Measurements from ENCODE around the gene RBM14. TPM values are rescaled to one million over a fixed set of nuclear protein-coding genes. Genes with fewer than 3 reads are reported as not detected.

RBM14 gene
- total RNA-seq, 1 experiment from 2014 or later = 160 TPM

- POLR2A ChIA-PET = interaction anchor here (2.3 kb wide), 1 partner anchor 10 kb away, joined by 17 read pairs; the partner anchor contains the start of gene RBM14
- CTCF ChIA-PET = no interaction called here
- DNase-seq = no peak
- BruUV-seq (replicated peaks) = no TSS peak
- no peaks in the 10 kb centered on the region for H3K9me3 Mint-ChIP-seq (ENCODE audit: unreplicated experiment)
- Histone ChIP-seq H3K4me1 (no peaks in the 10 kb centered on the region), H3K36me3 (ENCODE audit: control insufficient read depth, insufficient read depth, low read length) (peaks cover 23% of the 10 kb centered on the region), H3K27me3 (replicated peaks; ENCODE audit: control insufficient read depth, insufficient read depth, low read length) (no peaks in the 10 kb centered on the region), H3K4me3 (ENCODE audit: low read depth, low read length) (no peak overlapping the region), H3K9me3 (no peaks in the 10 kb centered on the region)
- peaks cover 98% of the 10 kb centered on the region for H3K36me3 Mint-ChIP-seq (ENCODE audit: insufficient read depth, unreplicated experiment)
- H3K27ac Mint-ChIP-seq (ENCODE audit: unreplicated experiment) = no peak overlapping the region
- TF ChIP-seq, protein P1, sequence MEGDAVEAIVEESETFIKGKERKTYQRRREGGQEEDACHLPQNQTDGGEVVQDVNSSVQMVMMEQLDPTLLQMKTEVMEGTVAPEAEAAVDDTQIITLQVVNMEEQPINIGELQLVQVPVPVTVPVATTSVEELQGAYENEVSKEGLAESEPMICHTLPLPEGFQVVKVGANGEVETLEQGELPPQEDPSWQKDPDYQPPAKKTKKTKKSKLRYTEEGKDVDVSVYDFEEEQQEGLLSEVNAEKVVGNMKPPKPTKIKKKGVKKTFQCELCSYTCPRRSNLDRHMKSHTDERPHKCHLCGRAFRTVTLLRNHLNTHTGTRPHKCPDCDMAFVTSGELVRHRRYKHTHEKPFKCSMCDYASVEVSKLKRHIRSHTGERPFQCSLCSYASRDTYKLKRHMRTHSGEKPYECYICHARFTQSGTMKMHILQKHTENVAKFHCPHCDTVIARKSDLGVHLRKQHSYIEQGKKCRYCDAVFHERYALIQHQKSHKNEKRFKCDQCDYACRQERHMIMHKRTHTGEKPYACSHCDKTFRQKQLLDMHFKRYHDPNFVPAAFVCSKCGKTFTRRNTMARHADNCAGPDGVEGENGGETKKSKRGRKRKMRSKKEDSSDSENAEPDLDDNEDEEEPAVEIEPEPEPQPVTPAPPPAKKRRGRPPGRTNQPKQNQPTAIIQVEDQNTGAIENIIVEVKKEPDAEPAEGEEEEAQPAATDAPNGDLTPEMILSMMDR (IDR thresholded peaks at IDR 0.05; ENCODE audit: insufficient read depth in 1 of 2, low read depth in 1 of 2, low read length in 1 of 2, severe bottlenecking in 1 of 2, unreplicated experiment in 1 of 2) = no peak
- no peaks in the 10 kb centered on the region for H3K4me1 Mint-ChIP-seq (ENCODE audit: low read depth, unreplicated experiment)
- no peak overlapping the region for H3K4me3 Mint-ChIP-seq (ENCODE audit: unreplicated experiment)
- no peaks in the 10 kb centered on the region for H3K27me3 Mint-ChIP-seq (ENCODE audit: insufficient read depth, unreplicated experiment)
- intact Hi-C loops (cut with micrococcal nuclease; ENCODE audit: unreplicated experiment) = no loop called here
These were observed 10.0 kb downstream of the RBM14 start for GRCh38 chr11:66626382-66626781.

DNA sequence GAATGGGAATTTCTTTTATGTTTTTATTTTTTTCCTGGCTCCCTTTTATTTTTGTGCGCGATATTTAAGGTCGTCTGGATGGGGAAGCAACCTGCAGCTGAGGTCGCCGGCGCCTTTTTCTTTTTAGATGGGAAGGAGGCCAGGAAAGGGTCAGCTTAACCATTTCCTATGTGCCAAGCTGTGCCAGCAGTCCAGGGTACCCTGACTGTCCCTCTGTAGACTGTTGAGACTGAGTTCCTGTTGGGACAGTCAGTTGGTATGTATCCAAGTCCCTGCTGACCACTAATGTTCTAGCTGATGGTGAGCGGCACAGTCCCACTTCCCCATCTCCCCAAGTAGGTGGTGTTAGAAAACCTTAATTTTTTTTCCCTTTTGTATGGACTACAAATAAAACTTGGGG is 10.5 kb downstream of the RBM14 start:
- CTCF ChIA-PET = no interaction called here
- H3K27me3 ChIP-seq (replicated peaks; ENCODE audit: control insufficient read depth, insufficient read depth, low read length) = no peaks in the 10 kb centered on the region
- peaks cover 98% of the 10 kb centered on the region for H3K36me3 Mint-ChIP-seq (ENCODE audit: insufficient read depth, unreplicated experiment)

DNA sequence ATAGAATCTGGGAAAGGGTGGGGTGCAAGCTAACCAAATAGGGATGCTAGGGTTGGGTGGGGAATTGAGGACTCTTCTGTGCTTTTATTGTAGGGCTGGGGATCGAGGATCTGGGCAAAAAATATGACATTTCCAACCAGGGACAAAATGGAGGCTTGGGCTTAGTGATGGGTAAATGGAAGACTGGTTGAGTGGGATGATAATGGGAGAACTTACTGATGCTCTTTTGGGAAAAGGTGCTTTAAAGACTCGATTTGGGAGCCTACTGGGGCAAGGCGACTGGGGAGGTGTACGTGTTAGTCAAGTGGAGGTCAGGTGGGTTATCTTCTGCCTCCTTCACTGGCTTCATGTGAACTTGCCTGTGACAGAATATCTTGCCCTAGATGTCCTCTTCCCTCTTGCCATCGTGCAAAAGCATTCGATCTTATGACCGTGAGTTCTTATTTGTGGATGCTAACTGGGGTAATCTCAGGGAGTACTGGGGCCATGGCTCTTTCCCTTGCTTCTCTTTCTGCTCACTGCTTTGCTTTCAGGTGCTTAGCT is 11.7 kb downstream of the RBM14 start:
- Mint-ChIP-seq H3K4me3 (ENCODE audit: unreplicated experiment) (no peak overlapping the region), H3K27me3 (ENCODE audit: insufficient read depth, unreplicated experiment) (no peaks in the 10 kb centered on the region), H3K27ac (ENCODE audit: unreplicated experiment) (no peak overlapping the region), H3K36me3 (ENCODE audit: insufficient read depth, unreplicated experiment) (peaks cover 96% of the 10 kb centered on the region), H3K4me1 (ENCODE audit: low read depth, unreplicated experiment) (no peaks in the 10 kb centered on the region), H3K9me3 (ENCODE audit: unreplicated experiment) (no peaks in the 10 kb centered on the region)
- CTCF ChIA-PET = interaction anchor here (0.6 to 0.8 kb wide), 2 partner anchors 10 to 264 kb away, joined by 3 to 4 read pairs; partner anchors contain the start of gene RBM4
- POLR2A ChIA-PET = interaction anchor here (1.9 to 2.5 kb wide), 2 partner anchors 10 to 11 kb away, joined by 6 to 31 read pairs; partner anchors contain the start of gene RBM14
- peaks cover 24% of the 10 kb centered on the region for H3K36me3 ChIP-seq (ENCODE audit: control insufficient read depth, insufficient read depth, low read length)
- TF ChIP-seq, protein P1 (IDR thresholded peaks at IDR 0.05; ENCODE audit: insufficient read depth in 1 of 2, low read depth in 1 of 2, low read length in 1 of 2, severe bottlenecking in 1 of 2, unreplicated experiment in 1 of 2) = no peak
- H3K9me3 ChIP-seq = no peaks in the 10 kb centered on the region
- H3K4me3 ChIP-seq (ENCODE audit: low read depth, low read length) = no peak overlapping the region
- intact Hi-C loops (cut with micrococcal nuclease; ENCODE audit: unreplicated experiment) = no loop called here
- BruUV-seq (replicated peaks) = TSS peak; percentile 1
- no peaks in the 10 kb centered on the region for H3K27me3 ChIP-seq (replicated peaks; ENCODE audit: control insufficient read depth, insufficient read depth, low read length)
- H3K4me1 ChIP-seq = no peaks in the 10 kb centered on the region
- DNase-seq = no peak

More for the DNA sequence above, 10.5 kb downstream of the RBM14 start:
- DNase-seq = no peak
- Mint-ChIP-seq H3K27ac (ENCODE audit: unreplicated experiment) (no peak overlapping the region), H3K9me3 (ENCODE audit: unreplicated experiment) (no peaks in the 10 kb centered on the region), H3K27me3 (ENCODE audit: insufficient read depth, unreplicated experiment) (no peaks in the 10 kb centered on the region), H3K4me3 (ENCODE audit: unreplicated experiment) (no peak overlapping the region), H3K4me1 (ENCODE audit: low read depth, unreplicated experiment) (no peaks in the 10 kb centered on the region)
- no peaks in the 10 kb centered on the region for H3K9me3 ChIP-seq
- no TSS peak for BruUV-seq (replicated peaks)
- POLR2A ChIA-PET = interaction anchor here (1.1 to 2.5 kb wide), 3 partner anchors 10 to 12 kb away, joined by 3 to 31 read pairs (median 6); partner anchors contain the start of genes RBM14 and RBM4
- no peaks in the 10 kb centered on the region for H3K4me1 ChIP-seq
- intact Hi-C loops (cut with micrococcal nuclease; ENCODE audit: unreplicated experiment) = no loop called here
- peaks cover 24% of the 10 kb centered on the region for H3K36me3 ChIP-seq (ENCODE audit: control insufficient read depth, insufficient read depth, low read length)
- H3K4me3 ChIP-seq (ENCODE audit: low read depth, low read length) = no peak overlapping the region
- TF ChIP-seq, protein P1 (IDR thresholded peaks at IDR 0.05; ENCODE audit: insufficient read depth in 1 of 2, low read depth in 1 of 2, low read length in 1 of 2, severe bottlenecking in 1 of 2, unreplicated experiment in 1 of 2) = no peak
